K562 (cell line): ENCODE data around the gene CNKSR2. TPM values are rescaled to one million over a fixed set of nuclear protein-coding genes. Genes with fewer than 3 reads are reported as not detected.

Source experiments
- ATAC-seq: fragments of 200-7000 bp; cut with Tn5 transposase; 3 replicates; pipeline ENCODE4 v1.9.1; 2020; ENCODE audit warnings: moderate library complexity
- BruUV-seq: library from RNA; stranded (reverse); fragments of 400-500 nt; replicated peaks from 2 replicates; lab custom pipeline; 2021; lab: Mats Ljungman, UMichigan
- CTCF ChIA-PET: fragments of 300-600 bp; formaldehyde crosslinking; extraction: SDS; loops from one replicate; lab custom pipeline; 2021; ENCODE audit warnings: low intra/inter-chr PET ratio; lab: Yijun Ruan, JAX
- POLR2A ChIA-PET: fragments of 300-600, 350-650 bp; sonication (Branson Sonifier 250); formaldehyde crosslinking; extraction: SDS; loops from one replicate; lab custom pipeline; 2021; ENCODE audit warnings: antibody characterized with exemption, inconsistent platforms; lab: Yijun Ruan, JAX
- DNase-seq, 4 experiments: peaks; one replicate each; pipeline versions ENCODE4 v3.0.0 to v3.0.0-alpha.2; 2011 to 2018; ENCODE audit warnings: low spot score in 3 of 4, mixed read lengths in 3 of 4; ENCODE audit errors: extremely low read depth in 1 of 4
- FAIRE-seq: peaks from 2 replicates; lab custom pipeline; 2011; peaks lifted over from hg19 to GRCh38; lab: Jason Lieb, UNC
- H2AFZ ChIP-seq: 2 replicates; pipeline ENCODE4 v1.6.0; 2011; ENCODE audit warnings: low read depth, low read length, control low read depth, inconsistent platforms
- H3K27ac ChIP-seq: fragments of 200-600 bp; 3 replicates; pipeline ENCODE4 v1.8.0; 2011; ENCODE audit warnings: low read depth, mild to moderate bottlenecking, control low read depth, inconsistent platforms, low read length, moderate library complexity, mixed read lengths; ENCODE audit errors: extremely low read depth
- H3K27me3 ChIP-seq, 2 experiments: fragments of 300-600 bp in 1 of 2; 2 replicates in 1 of 2; 3 replicates in 1 of 2; pipeline versions ENCODE4 v1.6.0 to v1.8.0; 2011; ENCODE audit warnings: inconsistent platforms in 2 of 2, low read length in 2 of 2, mild to moderate bottlenecking in 1 of 2, mixed read lengths in 1 of 2, moderate library complexity in 1 of 2; ENCODE audit not compliant: control insufficient read depth in 2 of 2, insufficient read depth in 2 of 2
- H3K36me3 ChIP-seq: fragments of 300-600 bp; 3 replicates; pipeline ENCODE4 v1.8.0; 2011; ENCODE audit warnings: mild to moderate bottlenecking, low read length, inconsistent platforms; ENCODE audit not compliant: control insufficient read depth, insufficient read depth
- H3K4me1 ChIP-seq, 2 experiments: fragments of 200-600 bp in 1 of 2; replicated peaks in 1 of 2; 2 replicates in 1 of 2; 3 replicates in 1 of 2; pipeline versions ENCODE4 v1.5.1 to v1.8.0; 2011; ENCODE audit warnings: inconsistent platforms in 2 of 2, low read length in 2 of 2, mild to moderate bottlenecking in 1 of 2, mixed read lengths in 1 of 2, moderate library complexity in 1 of 2; ENCODE audit not compliant: control insufficient read depth in 2 of 2, insufficient read depth in 2 of 2
- H3K4me2 ChIP-seq: 2 replicates; pipeline ENCODE4 v1.6.1; 2011; ENCODE audit warnings: low read length, control low read depth, inconsistent platforms, mixed read lengths; ENCODE audit not compliant: insufficient read depth
- H3K4me3 ChIP-seq: fragments of 200-600 bp; sonication (generic), shearing (Covaris generic); 2 replicates; pipeline ENCODE4 v1.5.1; 2016; ENCODE audit warnings: control low read depth, inconsistent platforms
- H3K79me2 ChIP-seq: fragments of 200-600 bp; 3 replicates; pipeline ENCODE4 v1.8.0; 2011; ENCODE audit warnings: low read length, inconsistent platforms; ENCODE audit not compliant: control insufficient read depth, insufficient read depth
- H3K9ac ChIP-seq, 2 experiments: 2 replicates each; pipeline versions ENCODE4 v1.6.0 to v1.6.1; 2011; ENCODE audit warnings: low read depth in 2 of 2, low read length in 2 of 2, control low read depth in 1 of 2, inconsistent platforms in 1 of 2, mild to moderate bottlenecking in 1 of 2, mixed read lengths in 1 of 2; ENCODE audit not compliant: insufficient read depth in 1 of 2
- H3K9me1 ChIP-seq: one replicate; pipeline ENCODE4 v1.6.0; 2011; ENCODE audit warnings: inconsistent platforms, mild to moderate bottlenecking, low read length, moderate library complexity; ENCODE audit not compliant: control insufficient read depth, insufficient read depth
- H3K9me3 ChIP-seq: replicated peaks from 2 replicates; pipeline ENCODE4 v1.5.1; 2011; ENCODE audit warnings: low read depth, low read length, inconsistent platforms; ENCODE audit not compliant: control insufficient read depth, insufficient read depth
- H4K20me1 ChIP-seq: replicated peaks from 2 replicates; pipeline ENCODE4 v1.6.1; 2011; ENCODE audit warnings: low read length, inconsistent platforms, mixed read lengths; ENCODE audit not compliant: control insufficient read depth, insufficient read depth
- ATF6 ChIP-seq: sonication (generic); formaldehyde crosslinking; IDR thresholded peaks from 2 replicates; pipeline ENCODE4 v1.4.0; 2020; ENCODE audit warnings: mild to moderate bottlenecking, missing genetic modification reagents
- ETV5 ChIP-seq: sonication (generic); formaldehyde crosslinking; IDR thresholded peaks from 2 replicates; pipeline ENCODE4 v1.4.0; 2020; ENCODE audit warnings: low read depth, mild to moderate bottlenecking, missing genetic modification reagents
- EZH2 ChIP-seq: IDR thresholded peaks from 2 replicates; pipeline ENCODE4 v1.6.1; 2012; ENCODE audit warnings: low read depth, mild to moderate bottlenecking, inconsistent platforms, low read length, borderline replicate concordance
- IRF2 ChIP-seq: sonication (generic); formaldehyde crosslinking; IDR thresholded peaks from 2 replicates; pipeline ENCODE4 v1.8.1; 2022; ENCODE audit warnings: mild to moderate bottlenecking, missing genetic modification reagents
- MEF2D ChIP-seq: conservative IDR thresholded peaks from 2 replicates; pipeline ENCODE4 v1.6.1; 2016; ENCODE audit warnings: low read depth, missing genetic modification characterization, missing compliant biosample characterization
- SIRT6 ChIP-seq: IDR thresholded peaks from one replicate; pipeline ENCODE4 v1.6.1; 2012; ENCODE audit warnings: low read depth, mild to moderate bottlenecking, control low read depth, inconsistent platforms, low read length, moderate library complexity
- SNRNP70 ChIP-seq: fragments of 200-400 bp; formaldehyde crosslinking; optimal IDR thresholded peaks from 2 replicates; pipeline ENCODE3; 2017; ENCODE audit warnings: low read depth, low read length
- STAT5A ChIP-seq: IDR thresholded peaks from 2 replicates; pipeline ENCODE4 v1.6.1; 2012; ENCODE audit warnings: low read length, inconsistent platforms, borderline replicate concordance
- ZBTB5 ChIP-seq: fragments of 450-650 bp; IDR thresholded peaks from 2 replicates; pipeline ENCODE4 v1.6.1; 2017; ENCODE audit warnings: antibody characterized with exemption
- ZKSCAN3 ChIP-seq: fragments of 250-450 bp; sonication (Bioruptor Pico); IDR thresholded peaks from 2 replicates; pipeline ENCODE4 v1.4.0; 2020
- ZNF280B ChIP-seq: fragments of 250-450 bp; sonication (Bioruptor Pico); IDR thresholded peaks from 2 replicates; pipeline ENCODE4 v1.5.1; 2021; ENCODE audit warnings: mild to moderate bottlenecking
- WGBS: fragments of 100-300 bp; shearing (Covaris generic); methylation state at CpG from one replicate; pipeline ENCODE4 v1.1.6; 2016; ENCODE audit warnings: low coverage, mixed read lengths; ENCODE audit not compliant: insufficient coverage; ENCODE audit errors: missing lambda C conversion rate; 5-methylcytosine and 5-hydroxymethylcytosine counted together
- in situ Hi-C: fragments of 300-500 bp; cut with MboI; formaldehyde crosslinking; loops from 4 replicates; pipeline ENCODE4 v1.15.0; 2018; ENCODE audit warnings: inconsistent platforms, mixed read lengths
- intact Hi-C: fragments of 100-400 bp; cut with micrococcal nuclease; formaldehyde crosslinking; loops from 2 replicates; pipeline ENCODE4 v1.14.2; 2022
- polyA plus RNA-seq, 8 experiments: library from polyadenylated mRNA; depleted of rRNA in 4 of 8; stranded (reverse) in 5 of 8; unstranded in 3 of 8; fragments of >200 nt; fragmentation: Nextera tagmentation in 2 of 8; fragmentation: Illumina TruSeq in 1 of 8; extraction: Ambion mirVana in 2 of 8; extraction: Trizol in 1 of 8; gene quantifications; 2 replicates each; pipeline versions ENCODE4 v1.2.1 to v1.2.3, GENCODE V29; 2011 to 2014; ENCODE audit warnings: inconsistent platforms in 1 of 8, missing spikeins in 1 of 8
- total RNA-seq, 7 experiments: library from RNA; depleted of rRNA in 6 of 7; stranded (reverse); fragments of >200 nt in 6 of 7; fragmentation: Illumina TruSeq in 2 of 7; extraction: Trizol in 2 of 7; gene quantifications; 2 replicates each; pipeline versions ENCODE4 v1.2.1 to v1.2.3, GENCODE V29; 2011 to 2021; ENCODE audit warnings: low replicate concordance in 1 of 7
- TF ChIP-seq, protein P1 (sequence below): fragments of 450-650 bp; IDR thresholded peaks from 2 replicates; pipeline ENCODE4 v1.6.1; 2016

The CNKSR2 gene
- total and polyA plus RNA-seq, 9 of the 15 experiments (the other 6 are each of a cell fraction or from before 2014, with no cell fraction given): not detected

DNA sequence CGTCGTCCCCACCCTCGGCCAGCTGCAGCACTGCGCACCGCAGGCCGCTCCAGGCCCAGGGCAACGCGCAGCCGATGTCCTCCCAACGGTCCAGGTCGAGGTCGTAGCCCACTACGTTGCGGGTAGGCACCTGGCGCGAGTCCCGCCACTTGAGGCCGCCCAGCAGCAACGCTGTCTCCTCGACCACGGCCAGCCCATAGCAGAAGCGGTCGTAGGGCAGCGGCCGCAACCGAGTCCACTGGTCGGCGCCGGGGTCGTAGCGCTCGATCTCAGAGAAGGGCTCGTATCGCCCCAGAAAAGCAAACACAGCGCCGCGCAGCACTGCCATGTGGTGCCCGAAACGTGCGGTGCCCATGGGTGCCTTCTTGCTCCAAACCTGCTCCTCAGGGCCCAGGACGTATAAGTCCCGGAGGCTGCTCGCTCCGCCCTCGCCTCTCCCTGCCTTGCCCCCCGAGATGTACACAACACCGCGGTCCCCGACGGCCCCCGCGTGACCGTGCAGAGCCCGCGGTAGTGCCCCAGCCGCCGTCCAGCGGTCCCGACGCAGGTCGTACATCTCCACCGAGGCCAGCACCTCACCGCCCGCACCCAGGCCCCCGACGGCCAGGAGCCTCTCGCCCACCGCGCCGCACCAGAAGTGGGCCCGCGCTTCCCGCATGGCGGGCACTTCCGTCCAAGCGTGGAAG, 281.8 kb downstream of the CNKSR2 start (continued):
- TF ChIP-seq IRF2 (CRISPR knock-in tag) (no peak), ATF6 (CRISPR knock-in tag) (no peak), SIRT6 (no peak)
- TF ChIP-seq, all 486 proteins: peak for 0

- intact Hi-C loops: no loop called here
- POLR2A ChIA-PET: no interaction called here
- no peak overlapping the region for H3K9ac ChIP-seq
- H3K79me2 ChIP-seq: no peaks in the 10 kb centered on the region
- H3K4me3 ChIP-seq: no peak overlapping the region
- H3K27ac ChIP-seq: no peak overlapping the region
- CTCF ChIA-PET: no interaction called here
- BruUV-seq: no TSS peak
- no peaks in the 10 kb centered on the region for H3K9me1 ChIP-seq
- H3K27me3 ChIP-seq: no peaks in the 10 kb centered on the region
- ATAC-seq (no peak), DNase-seq (no peak), FAIRE-seq (no peak)
- H3K36me3 ChIP-seq: no peaks in the 10 kb centered on the region
- H3K9me3 ChIP-seq: no peaks in the 10 kb centered on the region
- no peaks in the 10 kb centered on the region; a peak in 1 of 5 replicates for H3K4me1 ChIP-seq
- no peaks in the 10 kb centered on the region for H4K20me1 ChIP-seq
- no peak overlapping the region for H3K4me2 ChIP-seq
- TF ChIP-seq STAT5A: no peak
- TF ChIP-seq SNRNP70: no peak
- no peak for TF ChIP-seq ZKSCAN3 (CRISPR knock-in tag)
- TF ChIP-seq ETV5 (CRISPR knock-in tag): no peak
- TF ChIP-seq ZNF280B: no peak
- TF ChIP-seq EZH2: no peak
- TF ChIP-seq, protein P1, sequence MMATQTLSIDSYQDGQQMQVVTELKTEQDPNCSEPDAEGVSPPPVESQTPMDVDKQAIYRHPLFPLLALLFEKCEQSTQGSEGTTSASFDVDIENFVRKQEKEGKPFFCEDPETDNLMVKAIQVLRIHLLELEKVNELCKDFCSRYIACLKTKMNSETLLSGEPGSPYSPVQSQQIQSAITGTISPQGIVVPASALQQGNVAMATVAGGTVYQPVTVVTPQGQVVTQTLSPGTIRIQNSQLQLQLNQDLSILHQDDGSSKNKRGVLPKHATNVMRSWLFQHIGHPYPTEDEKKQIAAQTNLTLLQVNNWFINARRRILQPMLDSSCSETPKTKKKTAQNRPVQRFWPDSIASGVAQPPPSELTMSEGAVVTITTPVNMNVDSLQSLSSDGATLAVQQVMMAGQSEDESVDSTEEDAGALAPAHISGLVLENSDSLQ: no peak
- TF ChIP-seq MEF2D (tag): no peak
- no peak for TF ChIP-seq ZBTB5
- WGBS: 27% methylated on average over 8 of the region's 61 CpGs
- in situ Hi-C loops: no loop called here
- H2AFZ ChIP-seq: no peak overlapping the region
Measured at GRCh38 chrX:21656587-21657317, 282.5 kb downstream of the CNKSR2 start.
